H1 (cell line): ENCODE measurements around the gene BMPR1A. TPM values are rescaled to one million over a fixed set of nuclear protein-coding genes. Genes with fewer than 3 reads are reported as not detected.

ENCODE experiments used
- CTCF ChIA-PET: fragments of 300-600 bp; sonication (Branson Sonifier 250); formaldehyde crosslinking; loops from one replicate; lab custom pipeline; 2021; ENCODE audit not compliant: partially characterized antibody; lab: Charles Lee
- POLR2A ChIA-PET: fragments of 300-600 bp; sonication (Branson Sonifier 250); formaldehyde crosslinking; loops from one replicate; lab custom pipeline; 2021; ENCODE audit warnings: inconsistent platforms; ENCODE audit not compliant: partially characterized antibody; lab: Charles Lee
- DNase-seq, 2 experiments: peaks; one replicate each; pipeline versions ENCODE4 v3.0.0 to v3.0.0-alpha.2; 2010 to 2022; ENCODE audit warnings: low spot score in 2 of 2, low read depth in 1 of 2, mixed read lengths in 1 of 2
- FAIRE-seq: peaks from 2 replicates; lab custom pipeline; 2011; peaks lifted over from hg19 to GRCh38; lab: Jason Lieb, UNC
- H2AFZ ChIP-seq: 2 replicates; pipeline ENCODE4 v1.8.1; 2012; ENCODE audit warnings: low read length, inconsistent platforms
- H2AK5ac ChIP-seq: 2 replicates; pipeline ENCODE4 v1.6.1; 2013; ENCODE audit warnings: low read depth, low read length
- H2BK120ac ChIP-seq: replicated peaks from 2 replicates; pipeline ENCODE3; 2013; ENCODE audit warnings: low read depth, low read length, inconsistent platforms
- H2BK12ac ChIP-seq: 2 replicates; pipeline ENCODE4 v1.6.1; 2013; ENCODE audit warnings: low read depth, low read length
- H2BK15ac ChIP-seq: 2 replicates; pipeline ENCODE4 v1.6.1; 2013; ENCODE audit warnings: low read length
- H2BK20ac ChIP-seq: 2 replicates; pipeline ENCODE4 v1.6.1; 2013; ENCODE audit warnings: low read length
- H2BK5ac ChIP-seq: 2 replicates; pipeline ENCODE4 v1.6.1; 2013; ENCODE audit warnings: low read depth, low read length
- H3K14ac ChIP-seq: 2 replicates; pipeline ENCODE4 v1.6.1; 2013; ENCODE audit warnings: inconsistent platforms; ENCODE audit not compliant: insufficient read length
- H3K18ac ChIP-seq: 2 replicates; pipeline ENCODE4 v1.6.1; 2013; ENCODE audit warnings: low read length; ENCODE audit errors: extremely low read depth
- H3K23ac ChIP-seq: 2 replicates; pipeline ENCODE4 v1.6.1; 2013; ENCODE audit warnings: inconsistent platforms; ENCODE audit not compliant: insufficient read length
- H3K23me2 ChIP-seq: 2 replicates; pipeline ENCODE4 v1.6.1; 2013; ENCODE audit warnings: low read depth, low read length
- H3K27ac ChIP-seq: 2 replicates; pipeline ENCODE4 v1.6.1; 2011; ENCODE audit warnings: low read depth, low read length, inconsistent platforms
- H3K27me3 ChIP-seq, 4 experiments: replicated peaks in 1 of 4; 1 replicate in 1 of 4; 2 replicates in 3 of 4; pipeline versions ENCODE4 v1.6.1 to v1.8.1; 2011 to 2013; ENCODE audit warnings: low read length in 3 of 4, mild to moderate bottlenecking in 3 of 4, inconsistent platforms in 2 of 4, mixed read lengths in 2 of 4, moderate library complexity in 1 of 4; ENCODE audit not compliant: control insufficient read depth in 3 of 4, insufficient read depth in 3 of 4; ENCODE audit errors: extremely low read depth in 1 of 4
- H3K36me3 ChIP-seq, 4 experiments: 2 replicates each; pipeline versions ENCODE4 v1.6.1 to v1.8.1; 2011 to 2013; ENCODE audit warnings: mild to moderate bottlenecking in 4 of 4, low read length in 3 of 4, moderate library complexity in 2 of 4, control low read depth in 1 of 4, inconsistent platforms in 1 of 4; ENCODE audit not compliant: insufficient read depth in 4 of 4, control insufficient read depth in 2 of 4
- H3K4ac ChIP-seq: replicated peaks from 2 replicates; pipeline ENCODE3; 2013; ENCODE audit warnings: low read length, low read depth, mixed read lengths, inconsistent platforms; ENCODE audit not compliant: insufficient read length
- H3K4me1 ChIP-seq, 4 experiments: replicated peaks in 1 of 4; 1 replicate in 1 of 4; 2 replicates in 3 of 4; pipeline versions ENCODE4 v1.6.1 to v1.8.1; 2011 to 2013; ENCODE audit warnings: low read length in 3 of 4, inconsistent platforms in 2 of 4, mixed read lengths in 1 of 4; ENCODE audit not compliant: insufficient read depth in 4 of 4, control insufficient read depth in 3 of 4
- H3K4me2 ChIP-seq, 2 experiments: 2 replicates each; pipeline versions ENCODE4 v1.6.1 to v1.8.1; 2011 to 2013; ENCODE audit warnings: low read depth in 2 of 2, low read length in 2 of 2, control low read depth in 1 of 2, inconsistent platforms in 1 of 2, mild to moderate bottlenecking in 1 of 2; ENCODE audit not compliant: insufficient read depth in 1 of 2
- H3K4me3 ChIP-seq, 4 experiments: fragments of 200-600, 300-600 bp in 1 of 4; sonication (generic), shearing (Covaris generic), sonication (Bioruptor Twin) in 1 of 4; 2 replicates each; pipeline versions ENCODE4 v1.5.1 to v1.8.1; 2011 to 2016; ENCODE audit warnings: low read length in 4 of 4, low read depth in 3 of 4, control low read depth in 2 of 4, inconsistent platforms in 2 of 4, mild to moderate bottlenecking in 2 of 4, mixed read lengths in 1 of 4, moderate library complexity in 1 of 4; ENCODE audit not compliant: insufficient read depth in 2 of 4; ENCODE audit errors: extremely low read depth in 1 of 4
- H3K56ac ChIP-seq: replicated peaks from 2 replicates; pipeline ENCODE3; 2013; ENCODE audit warnings: low read depth, mild to moderate bottlenecking, mixed read lengths, low read length, inconsistent platforms; ENCODE audit not compliant: insufficient read length
- H3K79me1 ChIP-seq: 2 replicates; pipeline ENCODE4 v1.6.1; 2013; ENCODE audit warnings: low read depth, low read length, control low read depth
- H3K79me2 ChIP-seq, 2 experiments: 2 replicates each; pipeline versions ENCODE4 v1.6.1 to v1.8.1; 2012 to 2013; ENCODE audit warnings: low read length in 2 of 2, mild to moderate bottlenecking in 2 of 2, inconsistent platforms in 1 of 2; ENCODE audit not compliant: insufficient read depth in 2 of 2, control insufficient read depth in 1 of 2
- H3K9ac ChIP-seq, 4 experiments: replicated peaks in 1 of 4; 1 replicate in 1 of 4; 2 replicates in 3 of 4; pipeline versions ENCODE4 v1.6.1 to v1.8.1; 2011 to 2013; ENCODE audit warnings: low read depth in 3 of 4, low read length in 3 of 4, control low read depth in 2 of 4, mild to moderate bottlenecking in 2 of 4, moderate library complexity in 2 of 4, inconsistent platforms in 1 of 4; ENCODE audit errors: extremely low read depth in 1 of 4
- H3K9me3 ChIP-seq, 2 experiments: 2 replicates each; pipeline versions ENCODE4 v1.6.1 to v1.8.1; 2012 to 2013; ENCODE audit warnings: mild to moderate bottlenecking in 2 of 2, moderate library complexity in 2 of 2, control low read depth in 1 of 2, inconsistent platforms in 1 of 2, low read depth in 1 of 2, low read length in 1 of 2, mixed read lengths in 1 of 2; ENCODE audit not compliant: insufficient read depth in 2 of 2
- H4K20me1 ChIP-seq, 2 experiments: replicated peaks in 1 of 2; 2 replicates each; pipeline versions ENCODE3 to v1.8.1; 2011 to 2013; ENCODE audit warnings: inconsistent platforms in 2 of 2, low read length in 2 of 2, mild to moderate bottlenecking in 1 of 2; ENCODE audit not compliant: insufficient read depth in 2 of 2, control insufficient read depth in 1 of 2
- H4K5ac ChIP-seq: 2 replicates; pipeline ENCODE4 v1.6.1; 2013; ENCODE audit warnings: low read length, low read depth, mixed read lengths, inconsistent platforms; ENCODE audit not compliant: insufficient read length
- H4K8ac ChIP-seq: 2 replicates; pipeline ENCODE4 v1.8.0; 2013; ENCODE audit warnings: mild to moderate bottlenecking, moderate library complexity, low read length, inconsistent platforms; ENCODE audit not compliant: insufficient read depth; ENCODE audit errors: extremely low read depth
- H4K91ac ChIP-seq: replicated peaks from 2 replicates; pipeline ENCODE3; 2013; ENCODE audit warnings: low read length, mixed read lengths, inconsistent platforms; ENCODE audit not compliant: insufficient read length
- BACH1 ChIP-seq: IDR thresholded peaks from 2 replicates; pipeline ENCODE4 v1.6.1; 2012; ENCODE audit warnings: low read length, improper control_type of control experiment
- FOSL1 ChIP-seq: IDR thresholded peaks from 2 replicates; pipeline ENCODE4 v1.6.1; 2011; ENCODE audit warnings: mild to moderate bottlenecking, low read depth, low read length, moderate library complexity; ENCODE audit not compliant: insufficient read depth
- GTF2F1 ChIP-seq: IDR thresholded peaks from 2 replicates; pipeline ENCODE4 v1.6.1; 2012; ENCODE audit warnings: low read depth, low read length, improper control_type of control experiment, borderline replicate concordance
- KDM1A ChIP-seq: fragments of 200-600, 300-600 bp; sonication (generic); IDR thresholded peaks from 2 replicates; pipeline ENCODE4 v1.7.1; 2016; ENCODE audit warnings: mild to moderate bottlenecking, low read length, borderline replicate concordance
- MAFK ChIP-seq: IDR thresholded peaks from 2 replicates; pipeline ENCODE4 v1.6.1; 2012; ENCODE audit warnings: low read depth, mild to moderate bottlenecking, improper control_type of control experiment, low read length
- NANOG ChIP-seq: IDR thresholded peaks from 2 replicates; pipeline ENCODE4 v1.6.1; 2011; ENCODE audit warnings: low read length, low read depth, mild to moderate bottlenecking, inconsistent platforms; ENCODE audit not compliant: insufficient read depth, poor library complexity, severe bottlenecking
- NRF1 ChIP-seq: IDR thresholded peaks from 2 replicates; pipeline ENCODE4 v1.6.1; 2011; ENCODE audit warnings: mild to moderate bottlenecking, low read depth, low read length, improper control_type of control experiment
- POLR2A ChIP-seq, 2 experiments: IDR thresholded peaks; 1 replicate in 1 of 2; 2 replicates in 1 of 2; pipeline ENCODE4 v1.6.1; 2011; ENCODE audit warnings: low read depth in 2 of 2, low read length in 2 of 2, mild to moderate bottlenecking in 2 of 2; ENCODE audit errors: control extremely low read depth in 1 of 2
- SIX5 ChIP-seq: IDR thresholded peaks from 2 replicates; pipeline ENCODE4 v1.6.1; 2011; ENCODE audit warnings: mild to moderate bottlenecking, low read depth, low read length
- SP4 ChIP-seq: IDR thresholded peaks from 2 replicates; pipeline ENCODE4 v1.6.1; 2012; ENCODE audit warnings: low read length, inconsistent platforms
- WGBS, 2 experiments: shearing (Covaris generic) in 1 of 2; methylation state at CpG; one replicate each; pipeline versions ENCODE4 v1.1.6 to v1.1.7; 2013 to 2015; ENCODE audit warnings: low lambda C conversion rate in 2 of 2, mixed read lengths in 2 of 2, inconsistent platforms in 1 of 2, low coverage in 1 of 2, missing lambda C conversion rate in 1 of 2; ENCODE audit not compliant: insufficient replicate concordance in 2 of 2, insufficient coverage in 1 of 2, insufficient read length in 1 of 2; ENCODE audit errors: extremely low coverage in 1 of 2, missing lambda C conversion rate in 1 of 2; 5-methylcytosine and 5-hydroxymethylcytosine counted together
- polyA plus RNA-seq, 7 experiments: library from polyadenylated mRNA; depleted of rRNA in 3 of 7; stranded (reverse) in 5 of 7; unstranded in 2 of 7; fragments of >200 nt in 5 of 7; fragments of 200-250 nt in 2 of 7; gene quantifications; 1 replicate in 5 of 7; 2 replicates in 1 of 7; 4 replicates in 1 of 7; pipeline versions ENCODE4 v1.2.1 to v1.2.3, GENCODE V29; 2011 to 2013; ENCODE audit warnings: missing spikeins in 2 of 7, mixed read lengths in 2 of 7
- total RNA-seq: library from RNA; stranded (reverse); fragmentation: NEBNext Ultra II Directional; extraction: Animal tissue kit (Norgen Biotek cat#: 25700); gene quantifications from 2 replicates; pipeline ENCODE4 v1.2.1, GENCODE V29; 2021

The BMPR1A gene
- total and polyA plus RNA-seq, 2 of the 8 experiments (the other 6 are each of a cell fraction or from before 2014, with no cell fraction given) = 34.4 to 129 TPM

DNA sequence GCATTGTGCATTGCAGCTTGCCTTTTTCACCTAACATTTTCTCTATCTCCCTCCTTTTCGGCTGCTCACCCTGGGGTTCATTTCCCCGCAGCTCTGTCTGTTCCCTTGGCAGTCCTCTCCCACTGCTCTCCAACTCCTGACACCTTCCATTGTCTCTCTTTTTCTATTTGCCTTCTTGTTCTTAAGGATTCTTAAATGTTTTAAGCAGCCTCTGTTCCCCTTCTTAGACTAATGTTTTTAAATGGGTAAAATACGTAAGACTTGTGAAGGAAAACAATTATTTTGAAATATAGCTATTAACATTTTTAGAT is 19.4 kb downstream of the BMPR1A start:
- H3K9ac ChIP-seq = peak overlapping the region in 1 of 4 experiments; percentile 27; a peak in 1 of 7 replicates

More for the DNA sequence above, 19.4 kb downstream of the BMPR1A start:
- no peak overlapping the region for H3K4ac ChIP-seq
- H2BK120ac ChIP-seq = no peak overlapping the region
- H3K4me1 ChIP-seq = peaks cover 5 to 8% (median 7%) of the 10 kb centered on the region in 4 experiments; a peak in 6 of 7 replicates
- H3K18ac ChIP-seq = no peak overlapping the region
- H3K79me1 ChIP-seq = no peaks in the 10 kb centered on the region; the same call in 1 of the 2 replicates
- no peak overlapping the region for H2AFZ ChIP-seq
- H3K27ac ChIP-seq = no peak overlapping the region
- H4K8ac ChIP-seq = no peak overlapping the region
- no peak overlapping the region for H2BK15ac ChIP-seq
- H3K4me3 ChIP-seq = no peak overlapping the region
- FAIRE-seq = no peak
- no peaks in the 10 kb centered on the region for H3K9me3 ChIP-seq
- peak overlapping the region in 1 of 2 experiments; percentile 19; a peak in 1 of 4 replicates for H3K4me2 ChIP-seq
- peaks cover 28 to 100% of the 10 kb centered on the region in 2 experiments for H3K79me2 ChIP-seq
- no peak overlapping the region for H3K56ac ChIP-seq
- H4K5ac ChIP-seq = no peak overlapping the region
- H3K23ac ChIP-seq = no peak overlapping the region
- no peak overlapping the region for H2BK20ac ChIP-seq
- H2BK12ac ChIP-seq = no peak overlapping the region
- ChIA-PET POLR2A (interaction anchor here (1.2 to 1.9 kb wide), 5 partner anchors 10 to 20 kb away, joined by 3 to 7 read pairs (median 4); partner anchors contain the start of gene BMPR1A), CTCF (interaction anchor here (0.7 to 1.4 kb wide), 3 partner anchors 47 to 90 kb away, joined by 3 to 4 read pairs (median 3); no protein-coding TSS in a partner anchor)
- no peak overlapping the region for H2AK5ac ChIP-seq
- peaks cover 9% of the 10 kb centered on the region in 2 experiments for H4K20me1 ChIP-seq
- H2BK5ac ChIP-seq = no peak overlapping the region
- TF ChIP-seq NRF1 = no peak
- no peak for TF ChIP-seq GTF2F1
- TF ChIP-seq SIX5 = no peak
- no peak for TF ChIP-seq SP4
- TF ChIP-seq MAFK = no peak
- no peak for TF ChIP-seq KDM1A
- no peak for TF ChIP-seq FOSL1
- no peak for TF ChIP-seq NANOG
- no peak for TF ChIP-seq POLR2A (IDR thresholded peaks at IDR 0.05; ENCODE audit: control extremely low read depth in 1 of 2, low read depth in 2 of 2, low read length in 2 of 2)
- no peak for TF ChIP-seq BACH1
- H3K36me3 ChIP-seq = peaks cover 0 to 3% (median 0%) of the 10 kb centered on the region in 4 experiments; a peak in 1 of 8 replicates
- H3K23me2 ChIP-seq = no peaks in the 10 kb centered on the region
- no peaks in the 10 kb centered on the region for H3K27me3 ChIP-seq
- no peak overlapping the region for H4K91ac ChIP-seq
- no peak overlapping the region for H3K14ac ChIP-seq
- WGBS, 2 experiments = 78% methylated on average over 3 of the region's 3 CpGs; no CpG with 5 or more reads in 1 of the 2 experiments
- DNase-seq = no peak
